MM.1S (cell line): Measurements from ENCODE around the gene NOXRED1.
A peak's percentile ranks its signal among the peaks of the same experiment; 100 is the strongest.

Experiments
- DNase-seq: peaks from one replicate; pipeline ENCODE4 v3.0.0-alpha.2; 2015
- H2AFZ ChIP-seq: fragments of 300-600 bp; sonication (generic); 2 replicates; pipeline ENCODE4 v1.6.0; 2016; ENCODE audit warnings: antibody characterized with exemption, low read length
- H3F3A ChIP-seq: fragments of 300-600 bp; sonication (generic); 2 replicates; pipeline ENCODE4 v1.6.1; 2016; ENCODE audit warnings: mild to moderate bottlenecking, antibody characterized with exemption, low read length, moderate library complexity, mixed read lengths; ENCODE audit not compliant: insufficient read depth
- H3K27ac ChIP-seq: fragments of 300-600 bp; sonication (generic); 2 replicates; pipeline ENCODE4 v1.5.1; 2016; ENCODE audit warnings: mild to moderate bottlenecking, low read length
- H3K27me3 ChIP-seq: fragments of 300-600 bp; sonication (generic); replicated peaks from 2 replicates; pipeline ENCODE4 v1.6.0; 2016; ENCODE audit warnings: low read length; ENCODE audit not compliant: insufficient read depth
- H3K36me3 ChIP-seq: fragments of 300-600 bp; sonication (generic); replicated peaks from 2 replicates; pipeline ENCODE4 v1.6.1; 2016; ENCODE audit warnings: mild to moderate bottlenecking, low read length, mixed read lengths; ENCODE audit not compliant: insufficient read depth
- H3K4me1 ChIP-seq: fragments of 300-600 bp; sonication (generic); 2 replicates; pipeline ENCODE4 v1.6.1; 2016; ENCODE audit warnings: low read length, mixed read lengths
- H3K4me2 ChIP-seq: fragments of 300-600 bp; sonication (generic); 2 replicates; pipeline ENCODE4 v1.6.0; 2016; ENCODE audit warnings: low read depth, low read length
- H3K4me3 ChIP-seq: fragments of 300-600 bp; sonication (generic); 2 replicates; pipeline ENCODE4 v1.5.1; 2016; ENCODE audit warnings: low read length, mixed read lengths
- H3K79me2 ChIP-seq: fragments of 300-600 bp; sonication (generic); 2 replicates; pipeline ENCODE4 v1.6.1; 2016; ENCODE audit warnings: mixed run types, low read length, mixed read lengths
- H3K9ac ChIP-seq: fragments of 300-600 bp; sonication (generic); 2 replicates; pipeline ENCODE4 v1.6.1; 2016; ENCODE audit warnings: low read length, mixed read lengths
- H3K9me2 ChIP-seq: fragments of 300-600 bp; sonication (generic); replicated peaks from 2 replicates; pipeline ENCODE4 v1.6.1; 2016; ENCODE audit warnings: mild to moderate bottlenecking, low read length, mixed read lengths; ENCODE audit not compliant: insufficient read depth
- H3K9me3 ChIP-seq: fragments of 300-600 bp; sonication (generic); replicated peaks from 2 replicates; pipeline ENCODE4 v1.6.1; 2016; ENCODE audit warnings: mild to moderate bottlenecking, low read length, mixed read lengths; ENCODE audit not compliant: insufficient read depth
- H4K20me1 ChIP-seq: fragments of 300-600 bp; sonication (generic); 2 replicates; pipeline ENCODE4 v1.6.1; 2016; ENCODE audit warnings: mild to moderate bottlenecking, low read length, moderate library complexity, mixed read lengths; ENCODE audit not compliant: insufficient read depth
- EZH2 ChIP-seq: fragments of 300-600 bp; sonication (generic); optimal IDR thresholded peaks from 2 replicates; pipeline ENCODE3; 2017; ENCODE audit warnings: low read depth, mild to moderate bottlenecking, antibody characterized with exemption, low read length, mixed read lengths
- EZH2phosphoT487 ChIP-seq: fragments of 300-600 bp; sonication (generic); IDR thresholded peaks from 2 replicates; pipeline ENCODE4 v1.6.1; 2018; ENCODE audit warnings: antibody characterized with exemption, low read length
- TF ChIP-seq, protein P1 (sequence below): fragments of 300-600 bp; sonication (generic); IDR thresholded peaks from 2 replicates; pipeline ENCODE4 v1.5.1; 2016; ENCODE audit warnings: antibody characterized with exemption, low read length, mixed read lengths

NOXRED1 gene

DNA sequence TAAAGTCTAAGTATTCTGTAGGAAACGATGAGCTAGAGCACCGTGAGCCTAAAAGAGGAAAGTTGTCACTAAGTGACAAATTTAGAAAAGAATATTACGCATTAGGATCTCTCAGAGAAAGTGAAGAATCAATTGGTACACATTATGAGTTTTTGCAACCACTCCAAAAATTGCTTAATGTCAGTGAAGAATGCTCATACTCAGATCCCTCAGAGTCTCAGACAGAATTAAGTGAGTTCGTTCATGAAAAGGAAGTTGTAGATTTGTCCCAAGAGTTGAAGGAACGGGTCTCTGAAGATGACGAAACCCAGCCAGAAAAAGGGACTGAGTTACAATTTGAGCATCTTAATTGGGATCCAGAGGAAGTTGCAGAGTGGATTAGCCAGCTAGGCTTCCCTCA, 44.6 kb downstream of the NOXRED1 start:
- no peaks in the 10 kb centered on the region for H3K9me2 ChIP-seq
- H3K36me3 ChIP-seq, result no peaks in the 10 kb centered on the region
- no peaks in the 10 kb centered on the region for H3K9me3 ChIP-seq
- no peaks in the 10 kb centered on the region for H4K20me1 ChIP-seq
- no peak overlapping the region for H2AFZ ChIP-seq
- H3K27ac ChIP-seq, result no peak overlapping the region
- no peak overlapping the region for H3K4me2 ChIP-seq
- H3F3A ChIP-seq, result no peaks in the 10 kb centered on the region
- peaks cover 10% of the 10 kb centered on the region; the same call in 1 of the 2 replicates for H3K79me2 ChIP-seq
- DNase-seq, result no peak
- TF ChIP-seq, protein P1, sequence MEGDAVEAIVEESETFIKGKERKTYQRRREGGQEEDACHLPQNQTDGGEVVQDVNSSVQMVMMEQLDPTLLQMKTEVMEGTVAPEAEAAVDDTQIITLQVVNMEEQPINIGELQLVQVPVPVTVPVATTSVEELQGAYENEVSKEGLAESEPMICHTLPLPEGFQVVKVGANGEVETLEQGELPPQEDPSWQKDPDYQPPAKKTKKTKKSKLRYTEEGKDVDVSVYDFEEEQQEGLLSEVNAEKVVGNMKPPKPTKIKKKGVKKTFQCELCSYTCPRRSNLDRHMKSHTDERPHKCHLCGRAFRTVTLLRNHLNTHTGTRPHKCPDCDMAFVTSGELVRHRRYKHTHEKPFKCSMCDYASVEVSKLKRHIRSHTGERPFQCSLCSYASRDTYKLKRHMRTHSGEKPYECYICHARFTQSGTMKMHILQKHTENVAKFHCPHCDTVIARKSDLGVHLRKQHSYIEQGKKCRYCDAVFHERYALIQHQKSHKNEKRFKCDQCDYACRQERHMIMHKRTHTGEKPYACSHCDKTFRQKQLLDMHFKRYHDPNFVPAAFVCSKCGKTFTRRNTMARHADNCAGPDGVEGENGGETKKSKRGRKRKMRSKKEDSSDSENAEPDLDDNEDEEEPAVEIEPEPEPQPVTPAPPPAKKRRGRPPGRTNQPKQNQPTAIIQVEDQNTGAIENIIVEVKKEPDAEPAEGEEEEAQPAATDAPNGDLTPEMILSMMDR, result no peak
- TF ChIP-seq EZH2phosphoT487 (no peak), EZH2 (no peak)
- H3K9ac ChIP-seq, result no peak overlapping the region
- H3K4me3 ChIP-seq, result no peak overlapping the region
- no peaks in the 10 kb centered on the region for H3K27me3 ChIP-seq
- 0 out of 2 replicates have a peak, but pooled peaks cover 3% of the 10 kb centered on the region for H3K4me1 ChIP-seq

DNA sequence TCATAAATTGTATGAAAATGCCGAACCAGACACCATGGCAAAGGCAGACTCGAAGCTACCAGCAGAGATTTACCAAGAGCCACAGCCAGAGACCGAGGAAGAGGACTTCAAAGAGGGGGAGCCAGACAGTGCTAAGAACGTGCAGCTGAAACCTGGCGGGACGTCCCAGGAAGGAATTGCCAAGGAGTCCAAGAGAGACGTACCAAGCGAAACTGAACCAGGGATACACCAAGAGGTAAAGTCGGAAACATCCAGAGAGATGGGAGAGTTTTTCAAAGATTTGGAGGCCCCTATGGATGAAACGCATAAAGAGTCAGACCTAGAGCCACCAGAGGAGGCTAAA, 45.9 kb downstream of the NOXRED1 start:
- no peak overlapping the region for H3K27ac ChIP-seq
- no peaks in the 10 kb centered on the region for H4K20me1 ChIP-seq
- H3K9me3 ChIP-seq, result no peaks in the 10 kb centered on the region
- H3K9me2 ChIP-seq, result no peaks in the 10 kb centered on the region
- H2AFZ ChIP-seq, result peak overlapping the region; percentile 78
- 0 out of 2 replicates have a peak, but pooled peaks cover 3% of the 10 kb centered on the region for H3K4me1 ChIP-seq
- H3K4me3 ChIP-seq, result peak overlapping the region; percentile 79
- H3F3A ChIP-seq, result no peaks in the 10 kb centered on the region
- H3K79me2 ChIP-seq, result peaks cover 10% of the 10 kb centered on the region; the same call in 1 of the 2 replicates
- no peaks in the 10 kb centered on the region for H3K36me3 ChIP-seq
- H3K27me3 ChIP-seq, result no peaks in the 10 kb centered on the region
- H3K9ac ChIP-seq, result peak overlapping the region; percentile 76; the same call in 1 of the 2 replicates
- H3K4me2 ChIP-seq, result peak overlapping the region; percentile 86
- TF ChIP-seq, protein P1, result no peak
- TF ChIP-seq EZH2phosphoT487 (no peak), EZH2 (no peak)
- DNase-seq, result no peak

DNA sequence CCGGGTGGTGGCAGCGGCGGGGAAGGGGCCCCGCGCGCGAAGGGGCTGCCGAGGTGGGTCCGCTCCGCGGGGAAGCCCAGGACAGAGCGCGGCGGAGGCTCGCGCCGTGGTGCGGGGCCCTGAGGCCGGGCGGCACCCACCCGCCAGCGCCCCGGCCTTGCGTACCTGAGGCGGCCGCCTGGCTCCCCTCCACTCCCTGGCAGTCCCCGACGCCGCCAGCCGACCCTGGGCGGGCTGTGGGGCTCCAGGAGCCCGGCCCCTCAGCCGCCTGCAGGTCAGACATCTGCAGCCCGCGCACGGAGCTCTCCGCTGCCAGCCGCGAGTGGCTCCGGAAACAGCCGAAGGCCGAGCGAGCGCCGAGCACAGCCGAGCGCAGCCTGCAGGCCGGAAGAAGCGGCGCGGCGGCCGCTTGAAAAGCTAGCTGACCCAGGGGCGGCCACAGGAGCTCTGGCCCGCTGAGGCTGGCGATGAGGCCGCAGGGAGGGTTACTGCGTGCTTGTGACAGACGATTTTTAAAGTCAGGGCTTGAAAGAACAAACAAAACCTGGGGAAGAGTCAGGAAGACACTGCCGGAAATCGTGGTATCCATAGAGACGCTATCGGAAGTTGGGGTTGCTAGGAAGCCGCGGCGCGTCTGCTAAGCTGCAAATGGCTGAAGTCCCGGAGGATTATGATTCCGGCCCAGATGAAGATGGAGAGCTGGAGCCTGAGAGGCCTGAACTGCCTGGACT, 46.4 kb downstream of the NOXRED1 start, which contains the start of the genes SAMD15 and TMED8:
Gene SAMD15 (plus strand): TSS at position 609 of the 731 bp plus-strand sequence. CDS start 40 bp downstream, at position 649.
Gene TMED8 (minus strand): TSS at position 324 of the 731 bp plus-strand sequence. CDS start 41 bp downstream, at position 283.
- peaks cover 10% of the 10 kb centered on the region; the same call in 1 of the 2 replicates for H3K79me2 ChIP-seq
- H3K9me2 ChIP-seq, result no peaks in the 10 kb centered on the region
- H2AFZ ChIP-seq, result peak within 1 kb of the TSS; percentile 78
- peak; percentile 70 for DNase-seq
- TF ChIP-seq EZH2phosphoT487 (no peak), EZH2 (no peak)
- TF ChIP-seq, protein P1, result no peak
- no peaks in the 10 kb centered on the region for H3F3A ChIP-seq
- peak within 1 kb of the TSS; percentile 76 for H3K9ac ChIP-seq
- H3K4me3 ChIP-seq, result peak within 1 kb of the TSS; percentile 79
- no peaks in the 10 kb centered on the region for H4K20me1 ChIP-seq
- peak within 1 kb of the TSS; percentile 63 for H3K27ac ChIP-seq
- no peaks in the 10 kb centered on the region for H3K27me3 ChIP-seq
- no peaks in the 10 kb centered on the region for H3K36me3 ChIP-seq
- no peaks in the 10 kb centered on the region for H3K9me3 ChIP-seq
- peak within 1 kb of the TSS; percentile 86 for H3K4me2 ChIP-seq
- 0 out of 2 replicates have a peak, but pooled peaks cover 3% of the 10 kb centered on the region for H3K4me1 ChIP-seq
